ENCODE data around the gene SETBP1.

SETBP1 gene

DNA sequence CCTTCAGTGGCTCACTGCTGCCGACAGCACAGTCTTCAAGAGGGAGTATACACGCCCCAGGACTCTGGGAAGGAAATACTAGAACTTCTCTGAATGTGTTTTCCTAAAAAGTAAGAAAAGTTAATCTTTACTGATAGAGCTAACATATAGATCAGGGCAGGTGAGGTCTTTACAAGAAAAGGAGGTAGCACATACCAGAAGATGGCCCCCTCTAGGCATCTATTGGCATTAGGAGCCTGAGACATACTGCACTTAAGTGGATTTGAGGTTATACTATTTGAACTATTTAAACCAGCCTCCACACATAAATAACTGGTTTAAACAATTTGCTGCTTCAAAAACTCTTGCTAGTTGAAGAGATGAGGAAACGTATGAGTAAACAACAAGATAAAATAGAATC, 406.1 kb downstream of the SETBP1 start:
- TF ChIP-seq, protein P1, sequence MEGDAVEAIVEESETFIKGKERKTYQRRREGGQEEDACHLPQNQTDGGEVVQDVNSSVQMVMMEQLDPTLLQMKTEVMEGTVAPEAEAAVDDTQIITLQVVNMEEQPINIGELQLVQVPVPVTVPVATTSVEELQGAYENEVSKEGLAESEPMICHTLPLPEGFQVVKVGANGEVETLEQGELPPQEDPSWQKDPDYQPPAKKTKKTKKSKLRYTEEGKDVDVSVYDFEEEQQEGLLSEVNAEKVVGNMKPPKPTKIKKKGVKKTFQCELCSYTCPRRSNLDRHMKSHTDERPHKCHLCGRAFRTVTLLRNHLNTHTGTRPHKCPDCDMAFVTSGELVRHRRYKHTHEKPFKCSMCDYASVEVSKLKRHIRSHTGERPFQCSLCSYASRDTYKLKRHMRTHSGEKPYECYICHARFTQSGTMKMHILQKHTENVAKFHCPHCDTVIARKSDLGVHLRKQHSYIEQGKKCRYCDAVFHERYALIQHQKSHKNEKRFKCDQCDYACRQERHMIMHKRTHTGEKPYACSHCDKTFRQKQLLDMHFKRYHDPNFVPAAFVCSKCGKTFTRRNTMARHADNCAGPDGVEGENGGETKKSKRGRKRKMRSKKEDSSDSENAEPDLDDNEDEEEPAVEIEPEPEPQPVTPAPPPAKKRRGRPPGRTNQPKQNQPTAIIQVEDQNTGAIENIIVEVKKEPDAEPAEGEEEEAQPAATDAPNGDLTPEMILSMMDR (IDR thresholded peaks at IDR 0.05; ENCODE audit: insufficient read depth, missing control alignments): no peak
- no peak for DNase-seq (ENCODE audit: insufficient read length, low spot score)
- no peak for FAIRE-seq

DNA sequence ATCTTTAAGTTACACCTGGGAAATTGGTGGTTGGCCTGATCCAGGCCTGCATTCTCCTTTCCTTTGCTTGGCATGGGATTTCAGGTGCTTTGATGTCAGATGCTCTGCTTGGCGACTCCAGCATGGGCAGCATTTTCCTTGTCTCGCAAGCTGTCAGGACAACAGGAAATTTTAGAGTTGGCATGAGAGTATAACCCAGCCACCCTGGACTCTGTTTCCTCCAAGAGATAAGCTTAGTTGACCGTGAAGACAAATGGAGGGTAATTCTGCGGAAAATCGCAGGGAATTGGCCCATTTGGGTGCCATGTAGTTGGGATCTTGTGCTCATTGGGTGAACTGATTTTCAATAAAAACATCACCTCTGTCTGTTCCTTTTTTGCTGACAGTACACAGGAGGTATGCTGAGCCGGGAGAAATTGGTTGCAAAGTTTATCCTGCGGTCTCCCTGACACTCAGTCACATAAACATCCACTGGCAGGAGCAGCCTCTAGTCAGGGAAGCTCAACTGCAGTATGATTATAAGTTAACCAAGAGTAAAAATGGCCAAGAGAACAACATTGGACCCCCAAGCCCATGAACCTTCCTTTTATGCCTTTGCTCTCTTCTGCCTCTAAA, 409.9 kb downstream of the SETBP1 start:
- TF ChIP-seq, protein P1 (IDR thresholded peaks at IDR 0.05; ENCODE audit: insufficient read depth, missing control alignments): no peak
- no peak for FAIRE-seq
- no peak for DNase-seq (ENCODE audit: insufficient read length, low spot score)

DNA sequence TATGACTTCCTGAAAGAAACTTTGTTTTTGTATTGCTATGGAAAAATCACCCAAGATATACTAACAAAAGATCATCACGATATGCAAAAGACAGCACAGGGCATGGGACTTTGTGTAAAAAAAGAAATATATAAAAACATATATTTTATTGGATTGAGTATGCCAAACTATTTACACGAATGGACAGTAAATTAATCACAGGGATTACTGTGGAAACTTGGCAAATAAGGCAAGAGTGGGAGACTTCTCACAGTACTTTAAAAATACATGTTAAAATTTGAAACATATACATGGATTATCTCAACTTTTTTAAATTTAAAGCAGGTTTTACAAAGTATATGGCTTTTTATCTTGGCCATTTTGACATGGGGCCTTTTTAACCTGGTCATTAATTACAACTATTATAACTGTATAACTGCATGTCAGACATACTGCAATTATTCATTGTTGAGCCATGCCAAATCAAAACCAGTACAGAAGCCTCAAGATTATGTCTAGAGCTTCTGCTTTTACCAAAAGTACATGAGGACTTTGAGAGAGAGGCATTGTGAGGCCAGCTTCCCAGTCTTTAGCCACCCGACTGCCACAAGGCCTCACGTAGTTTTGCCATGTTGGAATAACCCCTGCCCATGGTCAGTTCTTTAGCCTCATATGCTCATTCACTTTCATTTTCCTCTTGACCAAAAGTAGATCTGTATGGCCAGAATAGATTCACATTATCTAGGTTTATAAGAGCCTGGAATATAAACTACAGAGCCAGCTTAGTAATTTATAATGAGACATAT, 419.8 kb downstream of the SETBP1 start:
- TF ChIP-seq, protein P1 (IDR thresholded peaks at IDR 0.05; ENCODE audit: insufficient read depth, missing control alignments): no peak
- DNase-seq (ENCODE audit: insufficient read length, low spot score): no peak
- no peak for FAIRE-seq

DNA sequence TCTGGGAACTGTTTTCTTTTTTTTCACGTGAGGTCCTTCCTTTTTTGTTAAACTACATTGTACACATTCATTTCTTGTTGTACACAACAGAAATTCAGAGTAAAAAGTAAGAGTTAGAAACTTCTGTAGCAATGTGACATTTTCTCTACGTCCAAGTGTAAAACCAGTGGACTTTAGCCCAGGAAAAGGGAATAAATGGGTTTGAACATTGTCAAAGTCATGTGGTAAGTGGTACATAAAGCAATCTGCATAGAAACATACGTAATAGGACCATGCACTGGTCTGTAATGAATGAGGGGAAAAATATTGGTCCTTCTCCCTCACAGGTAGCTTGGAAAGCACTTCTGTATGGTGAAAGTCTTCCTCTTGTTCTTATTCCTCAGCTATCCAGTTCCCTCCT, 421.4 kb downstream of the SETBP1 start:
- DNase-seq (ENCODE audit: insufficient read length, low spot score): no peak
- TF ChIP-seq, protein P1 (IDR thresholded peaks at IDR 0.05; ENCODE audit: insufficient read depth, missing control alignments): no peak
- no peak for FAIRE-seq

DNA sequence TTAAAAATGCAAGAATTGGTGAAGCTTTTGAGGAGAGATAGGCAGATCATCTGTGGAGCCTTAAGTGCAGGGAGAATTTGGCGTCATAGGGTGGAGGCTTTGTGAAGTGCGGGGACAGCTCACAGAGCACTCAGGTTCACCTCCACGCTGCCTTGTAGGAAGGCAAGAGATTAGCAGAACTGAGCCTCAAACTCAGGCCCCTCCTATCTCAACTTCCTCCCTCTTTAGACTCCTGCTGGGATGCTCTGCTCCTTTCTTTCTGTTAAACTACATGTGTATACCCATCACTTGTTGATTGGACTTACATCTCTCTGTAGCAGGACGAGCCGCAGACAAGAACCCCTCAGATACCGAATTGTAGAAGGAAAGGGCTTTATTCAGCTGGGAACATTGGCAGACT, 422.2 kb downstream of the SETBP1 start:
- no peak for FAIRE-seq
- no peak for DNase-seq (ENCODE audit: insufficient read length, low spot score)
- TF ChIP-seq, protein P1 (IDR thresholded peaks at IDR 0.05; ENCODE audit: insufficient read depth, missing control alignments): no peak

DNA sequence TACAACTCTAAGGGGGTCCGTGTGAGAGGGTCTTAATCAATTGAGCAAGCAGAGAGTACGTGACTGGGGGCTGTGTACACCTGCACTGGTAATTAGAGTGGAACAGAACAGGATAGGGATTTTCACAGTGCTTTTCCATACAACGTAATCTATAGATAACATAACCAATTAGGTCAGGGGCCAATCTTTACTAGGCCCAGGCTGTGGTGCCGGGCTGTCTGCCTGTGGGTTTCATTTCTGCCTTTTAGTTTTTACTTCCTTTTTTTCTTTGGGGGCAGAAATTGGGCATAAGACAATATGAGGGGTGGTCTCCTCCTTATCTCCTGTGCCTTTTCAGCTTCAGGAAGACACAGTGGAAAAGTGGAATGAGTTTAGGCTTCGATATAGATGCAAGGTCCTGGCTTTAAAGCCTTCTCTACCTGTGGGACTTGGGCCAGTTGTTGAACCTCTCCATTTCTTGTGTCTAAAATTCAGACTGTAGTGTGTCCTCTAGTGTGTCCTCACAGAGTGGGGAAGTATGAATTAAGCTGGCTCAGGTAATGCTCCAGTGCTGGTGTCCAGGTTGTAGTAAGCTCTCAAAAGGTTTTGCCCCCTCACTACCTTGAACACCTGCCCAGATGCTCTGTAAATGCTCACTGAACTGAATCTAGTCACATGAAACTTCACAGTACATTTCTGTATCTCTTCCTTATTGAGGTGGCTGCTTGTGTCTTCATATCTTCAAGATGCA, 422.8 kb downstream of the SETBP1 start:
- TF ChIP-seq, protein P1 (IDR thresholded peaks at IDR 0.05; ENCODE audit: insufficient read depth, missing control alignments): no peak
- no peak for FAIRE-seq
- DNase-seq (ENCODE audit: insufficient read length, low spot score): no peak
